Activated CD4-positive, alpha-beta T cell treated with anti-CD3 and anti-CD28 coated beads for 1 hour (primary cell): ENCODE data around the gene FRMD6.

Experiments
- DNase-seq: peaks from one replicate; pipeline ENCODE4 v3.0.0-alpha.2; 2020

The FRMD6 gene

GRCh38 chr14:51651388-51652167 is at the start of gene FRMD6:
Gene FRMD6, plus strand, starts transcription at chr14:51651910. Its CDS starts 37,927 bp downstream, at chr14:51689837.
- peak; percentile 66 for DNase-seq

- DNase-seq = no peak
These were observed 49.4 kb upstream of the FRMD6 start for GRCh38 chr14:51602310-51602709.

DNA sequence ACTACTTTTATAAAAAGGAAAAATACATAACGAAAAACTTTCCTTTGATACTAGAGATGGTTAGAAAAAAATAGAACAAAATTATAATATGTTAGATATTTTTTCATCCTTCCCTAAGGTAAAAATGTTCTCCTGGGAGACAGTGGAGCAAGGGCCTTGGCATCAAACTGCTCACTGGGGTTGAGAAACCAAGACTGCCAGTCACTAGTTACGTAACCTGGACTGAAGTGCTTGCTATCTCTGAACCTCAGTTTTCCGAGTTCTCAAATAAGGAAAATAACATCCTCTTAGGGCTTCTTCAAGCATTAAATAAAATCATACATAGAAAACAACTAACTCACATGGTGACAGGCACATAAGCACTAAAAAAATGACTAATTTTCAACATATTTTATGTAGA is 48.2 kb upstream of the FRMD6 start:
- DNase-seq = no peak

DNA sequence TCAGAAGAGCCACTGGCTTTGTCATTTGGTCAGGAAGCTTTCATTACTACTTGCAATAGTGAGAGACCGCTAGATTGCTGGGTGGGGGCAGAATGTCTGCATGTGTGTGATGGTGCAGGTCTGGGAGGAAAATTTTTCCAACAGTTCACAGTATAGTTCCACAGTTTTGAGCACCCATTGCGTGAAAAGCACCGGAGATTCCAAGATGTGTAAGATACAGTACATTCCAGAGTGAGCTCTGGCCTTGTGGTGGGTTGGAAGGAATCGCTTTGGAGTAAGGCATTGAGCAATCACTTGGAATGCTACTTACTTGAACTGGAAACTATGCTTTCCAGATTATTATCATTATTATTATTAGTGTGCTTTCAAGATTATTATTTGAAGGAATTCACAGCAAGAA is 47.6 kb upstream of the FRMD6 start:
- DNase-seq = no peak

DNA sequence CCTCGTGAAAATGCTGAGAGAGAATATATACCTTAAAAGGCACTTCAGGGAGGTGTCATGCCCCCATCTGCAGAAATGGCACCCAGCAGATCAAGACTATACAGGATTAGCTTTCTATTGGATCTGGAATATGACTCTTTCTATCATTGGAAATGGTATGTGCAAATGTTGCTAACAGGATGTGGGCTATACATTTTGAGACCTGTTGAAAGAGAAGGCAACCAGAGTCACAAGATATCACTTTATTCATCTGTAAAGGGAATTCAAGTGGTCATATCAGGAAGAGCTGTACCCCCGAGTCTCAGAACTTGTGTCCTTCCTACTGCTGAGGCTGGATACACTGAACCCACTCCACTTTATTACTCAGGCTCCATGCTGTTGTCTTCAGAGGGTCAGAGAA is 46.1 kb upstream of the FRMD6 start:
- DNase-seq = no peak

GRCh38 chr14:51607711-51608110 is 44.0 kb upstream of the FRMD6 start:
- no peak for DNase-seq

GRCh38 chr14:51609251-51609954 is 42.3 kb upstream of the FRMD6 start:
- DNase-seq = no peak

DNA sequence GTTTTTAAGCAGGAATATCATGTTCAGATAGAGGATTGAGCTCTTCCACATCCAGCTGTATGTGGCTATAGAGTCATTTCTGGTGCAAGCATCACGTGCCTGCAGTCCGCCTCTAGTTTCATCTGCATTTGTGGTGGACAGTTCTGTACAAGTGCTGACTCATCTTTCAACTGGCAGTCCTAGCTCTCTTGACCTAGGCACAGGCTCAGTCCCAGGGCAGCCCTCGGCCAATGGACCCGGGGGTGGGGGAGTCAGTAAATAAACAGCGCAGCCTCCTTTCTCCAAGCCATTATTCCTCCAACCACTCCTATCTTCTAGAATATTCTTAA is 41.8 kb upstream of the FRMD6 start:
- no peak for DNase-seq

GRCh38 chr14:51610771-51611170 is 40.9 kb upstream of the FRMD6 start:
- no peak for DNase-seq

- DNase-seq = no peak
These were observed 39.3 kb upstream of the FRMD6 start for GRCh38 chr14:51612449-51612848.

- DNase-seq = no peak
These were observed 38.3 kb upstream of the FRMD6 start for GRCh38 chr14:51613416-51613815.

GRCh38 chr14:51614707-51615106 is 37.0 kb upstream of the FRMD6 start:
- DNase-seq = no peak

GRCh38 chr14:51616256-51616655 is 35.5 kb upstream of the FRMD6 start:
- no peak for DNase-seq

- DNase-seq = no peak
These were observed 34.8 kb upstream of the FRMD6 start for GRCh38 chr14:51616724-51617409.

- DNase-seq = no peak
These were observed 32.1 kb upstream of the FRMD6 start for GRCh38 chr14:51619561-51619960.

DNA sequence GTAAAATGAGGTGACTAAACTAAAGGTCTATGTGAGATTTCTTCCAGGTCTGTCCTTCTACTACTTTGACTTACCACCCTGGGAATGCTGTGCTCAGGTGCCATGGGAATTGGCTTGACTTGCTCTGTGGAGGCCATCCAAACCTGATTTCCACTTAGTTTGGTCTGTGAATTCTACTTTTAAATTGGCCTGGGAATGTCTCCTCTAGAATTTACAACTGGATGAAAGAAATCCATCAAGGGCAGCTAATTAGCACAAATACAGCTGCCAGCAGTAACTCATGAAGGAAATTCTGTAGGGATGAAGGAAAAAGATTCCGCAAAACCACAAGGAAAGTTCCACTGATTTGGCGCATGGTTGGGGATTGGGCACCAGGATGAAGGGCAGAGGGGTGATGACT is 31.7 kb upstream of the FRMD6 start:
- no peak for DNase-seq

GRCh38 chr14:51621654-51622053 is 30.1 kb upstream of the FRMD6 start:
- no peak for DNase-seq

DNA sequence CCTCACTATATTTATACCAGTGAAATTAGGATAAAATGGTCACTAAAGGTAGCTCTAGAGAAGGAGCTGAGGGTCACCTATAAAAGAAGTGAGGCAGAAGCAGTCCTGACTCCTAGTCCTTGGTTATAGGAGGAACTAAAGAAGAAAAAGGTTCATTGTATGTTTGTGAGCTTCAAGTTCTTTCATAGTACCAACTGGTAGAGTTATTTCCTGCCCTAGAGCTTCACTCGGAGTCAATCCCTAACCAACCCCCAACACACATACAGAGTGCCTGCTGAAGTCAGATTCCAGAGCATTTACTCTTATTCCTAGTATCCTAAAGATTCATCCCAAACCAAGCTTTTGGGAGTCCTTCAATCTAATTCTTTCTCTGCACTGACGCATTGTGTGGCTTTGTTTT is 29.3 kb upstream of the FRMD6 start:
- DNase-seq = no peak

DNA sequence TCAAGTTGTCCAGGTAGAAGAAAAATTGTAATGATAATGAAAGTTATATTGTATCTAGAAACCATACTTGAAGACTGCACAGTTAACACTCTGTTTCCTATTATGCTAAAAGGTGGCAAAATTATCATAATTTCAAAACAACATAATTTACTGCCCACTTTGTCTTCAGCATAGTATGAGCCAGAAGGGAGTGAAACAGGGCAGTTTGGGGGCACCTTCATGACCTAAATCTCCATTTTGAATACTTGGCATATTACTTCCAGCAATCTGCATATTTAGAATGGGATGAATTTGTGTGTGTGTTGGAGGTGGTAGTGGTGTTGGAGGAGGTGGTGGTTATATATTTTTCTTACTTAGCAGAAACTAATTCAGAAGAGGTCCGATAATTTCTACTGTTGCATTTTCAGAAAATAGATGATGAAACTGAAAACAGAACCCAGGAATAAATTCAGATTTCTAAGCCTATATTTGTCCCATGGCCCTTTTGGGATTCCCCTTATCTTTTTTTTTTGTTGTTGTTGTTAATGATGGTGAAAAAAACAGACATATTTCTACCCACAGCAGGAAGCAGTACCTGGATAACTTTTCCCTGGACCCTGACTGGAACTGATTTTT is 26.6 kb upstream of the FRMD6 start:
- no peak for DNase-seq

DNA sequence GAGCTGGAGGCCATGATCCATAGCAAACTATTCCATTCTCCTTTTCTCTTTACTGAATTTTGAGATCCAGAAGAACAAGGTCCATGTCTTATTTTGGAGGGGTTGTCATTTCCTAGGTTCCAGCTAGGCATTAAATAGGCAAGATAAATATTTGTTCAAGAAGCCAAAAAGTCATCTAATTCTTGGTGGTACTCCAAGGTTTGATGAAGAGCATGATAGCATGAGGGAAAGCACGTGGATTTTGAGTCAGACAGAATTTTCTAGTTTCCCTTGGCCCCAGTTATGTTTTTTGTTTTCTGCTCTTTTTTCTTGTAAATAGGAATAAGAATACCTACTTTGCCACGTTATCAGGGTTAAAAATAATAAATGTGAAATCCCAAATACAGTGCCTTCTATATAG is 25.5 kb upstream of the FRMD6 start:
- no peak for DNase-seq

- no peak for DNase-seq
These were observed 24.9 kb upstream of the FRMD6 start for GRCh38 chr14:51626788-51627187.

- no peak for DNase-seq
These were observed 24.4 kb upstream of the FRMD6 start for GRCh38 chr14:51627313-51627712.

DNA sequence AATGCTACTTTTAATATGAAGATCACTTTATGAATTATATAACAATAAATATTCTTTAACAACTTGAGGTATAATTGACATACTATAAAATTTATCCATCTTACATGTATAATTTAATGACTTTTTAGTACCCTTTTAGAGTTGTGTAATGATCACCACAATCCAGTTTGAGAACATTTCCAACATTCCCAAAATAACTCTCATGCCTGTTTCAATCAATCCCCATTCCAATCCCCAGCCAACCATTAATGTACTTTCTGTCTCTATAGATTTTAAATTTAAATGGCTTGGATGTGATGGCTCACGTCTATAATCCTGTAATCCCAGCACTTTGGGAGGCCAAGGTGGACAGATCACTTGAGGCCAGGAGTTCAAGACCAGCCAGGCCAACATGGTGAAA is 23.5 kb upstream of the FRMD6 start:
- no peak for DNase-seq

DNA sequence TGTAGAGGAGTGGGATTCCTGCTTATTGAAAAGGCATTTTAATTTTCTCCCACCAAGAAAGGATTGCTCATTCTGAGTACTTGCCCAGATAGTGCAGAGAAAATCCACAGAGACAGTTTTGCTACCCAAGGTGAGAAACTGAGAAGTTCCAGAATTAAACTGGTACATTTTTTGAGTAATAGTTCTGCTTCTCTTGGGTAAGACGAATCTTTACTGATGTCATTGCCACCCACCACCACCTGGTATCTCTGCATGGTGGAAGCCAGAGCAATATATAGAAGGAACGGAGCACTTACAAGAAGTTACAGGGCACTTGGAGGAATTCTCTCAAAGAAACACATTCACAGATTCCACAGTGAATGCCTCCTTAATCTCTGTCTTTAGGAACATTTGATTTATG is 20.7 kb upstream of the FRMD6 start:
- DNase-seq = no peak
